Panc1 (cell line): ENCODE measurements around the gene ACTN3. TPM values are rescaled to one million over a fixed set of nuclear protein-coding genes. Genes with fewer than 3 reads are reported as not detected.

Experiments
- ATAC-seq: fragments of 200-7000 bp; cut with Tn5 transposase; 2 replicates; pipeline ENCODE4 v1.9.1; 2020; ENCODE audit warnings: mild to moderate bottlenecking, moderate library complexity
- BruUV-seq: library from RNA; stranded (reverse); fragments of 400-500 nt; replicated peaks from 2 replicates; lab custom pipeline; 2021; lab: Mats Ljungman, UMichigan
- CTCF ChIA-PET: fragments of 300-600 bp; sonication (Branson Sonifier 250); formaldehyde crosslinking; loops from one replicate; lab custom pipeline; 2022; ENCODE audit warnings: antibody characterized with exemption; lab: Charles Lee
- POLR2A ChIA-PET: fragments of 300-600 bp; sonication (Branson Sonifier 250); formaldehyde crosslinking; loops from one replicate; lab custom pipeline; 2022; ENCODE audit warnings: antibody characterized with exemption; lab: Charles Lee
- DNase-seq: peaks from one replicate; pipeline ENCODE4 v3.0.0-alpha.2; 2010; ENCODE audit warnings: low read depth, low spot score
- H3K27ac ChIP-seq: 2 replicates; pipeline ENCODE4 v1.5.1; 2011; ENCODE audit warnings: mild to moderate bottlenecking, low read length, inconsistent platforms
- H3K27me3 ChIP-seq: fragments of 200-500 bp; sonication (Bioruptor generic); 2 replicates; pipeline ENCODE4 v1.6.0; 2014; ENCODE audit warnings: low read length, inconsistent platforms; ENCODE audit not compliant: control insufficient read depth, insufficient read depth
- H3K36me3 ChIP-seq: fragments of 200-500 bp; sonication (Bioruptor generic); 2 replicates; pipeline ENCODE4 v1.5.1; 2014; ENCODE audit warnings: inconsistent platforms, mild to moderate bottlenecking, low read length, moderate library complexity; ENCODE audit not compliant: control insufficient read depth, insufficient read depth
- H3K4me1 ChIP-seq: 2 replicates; pipeline ENCODE4 v1.5.1; 2011; ENCODE audit warnings: inconsistent platforms, mild to moderate bottlenecking, low read length, moderate library complexity; ENCODE audit not compliant: control insufficient read depth, insufficient read depth
- H3K4me3 ChIP-seq, 2 experiments: 2 replicates each; pipeline ENCODE4 v1.5.1; 2011 to 2012; ENCODE audit warnings: low read depth in 2 of 2, low read length in 2 of 2, mild to moderate bottlenecking in 2 of 2, inconsistent platforms in 1 of 2, moderate library complexity in 1 of 2
- H3K9me3 ChIP-seq: fragments of 200-500 bp; sonication (Bioruptor generic); 2 replicates; pipeline ENCODE4 v1.5.1; 2014; ENCODE audit warnings: low read depth, mild to moderate bottlenecking, inconsistent platforms, low read length, moderate library complexity; ENCODE audit not compliant: control insufficient read depth, insufficient read depth
- POLR2AphosphoS5 ChIP-seq: IDR thresholded peaks from 2 replicates; pipeline ENCODE4 v1.6.1; 2012; ENCODE audit warnings: mild to moderate bottlenecking, low read depth, low read length, moderate library complexity
- SIN3A ChIP-seq: IDR thresholded peaks from 2 replicates; pipeline ENCODE4 v1.6.1; 2012; ENCODE audit warnings: low read depth, mild to moderate bottlenecking, low read length, moderate library complexity, borderline replicate concordance; ENCODE audit not compliant: insufficient read depth
- TCF7L2 ChIP-seq: IDR thresholded peaks from 2 replicates; pipeline ENCODE4 v1.6.1; 2011; ENCODE audit warnings: mild to moderate bottlenecking, low read depth, low read length, inconsistent platforms
- in situ Hi-C: cut with HindIII; loops from 2 replicates; pipeline ENCODE4 v1.10.0; 2016; ENCODE audit warnings: low sequenced_read_pairs, low pct_unique_long_range_greater_than_20kb
- intact Hi-C: fragments of 100-400 bp; cut with micrococcal nuclease; formaldehyde crosslinking; loops from one replicate; pipeline ENCODE4 v1.10.0; 2022; ENCODE audit not compliant: unreplicated experiment
- total RNA-seq: library from RNA; stranded (reverse); gene quantifications from one replicate; pipeline ENCODE4 v1.2.1, GENCODE V29; 2021; ENCODE audit not compliant: unreplicated experiment
- TF ChIP-seq, protein P1 (sequence below), 2 experiments: IDR thresholded peaks; 2 replicates each; pipeline ENCODE4 v1.6.1; 2011 to 2012; ENCODE audit warnings: low read depth in 2 of 2, control low read depth in 1 of 2, low read length in 1 of 2, mild to moderate bottlenecking in 1 of 2, moderate library complexity in 1 of 2; ENCODE audit not compliant: insufficient read depth in 1 of 2
- TF ChIP-seq, protein P2 (sequence below): fragments of 450-650 bp; IDR thresholded peaks from 2 replicates; pipeline ENCODE4 v1.5.1; 2017; ENCODE audit warnings: mild to moderate bottlenecking

The ACTN3 gene
- total RNA-seq, 1 experiment from 2014 or later, result 0.13 TPM

DNA sequence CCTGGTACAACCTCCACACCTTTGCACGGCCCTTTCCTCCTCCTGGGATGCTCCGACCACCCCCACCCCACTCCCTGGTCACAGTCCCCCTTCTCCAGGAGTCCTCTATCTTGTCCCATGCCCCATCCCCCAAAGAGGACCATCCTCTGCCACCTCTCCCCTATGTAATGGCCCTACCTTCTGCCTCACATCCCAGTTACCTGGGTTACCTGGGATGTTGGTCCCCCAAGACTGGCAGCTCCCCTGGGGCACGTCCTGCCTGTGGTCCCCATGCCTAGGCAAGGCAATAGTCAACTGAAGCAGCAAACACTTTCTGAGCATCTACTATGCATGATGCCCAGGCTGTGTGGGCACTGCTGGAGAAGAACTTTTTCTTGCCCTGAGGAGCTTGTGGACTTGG, 8.7 kb downstream of the ACTN3 start:
- no TSS peak for BruUV-seq
- intact Hi-C loops, result no loop called here
- in situ Hi-C loops, result no loop called here
- Histone ChIP-seq H3K27me3 (no peaks in the 10 kb centered on the region; the same call in 1 of the 2 replicates), H3K27ac (no peak overlapping the region), H3K36me3 (no peaks in the 10 kb centered on the region), H3K4me3 (no peak overlapping the region), H3K4me1 (no peaks in the 10 kb centered on the region), H3K9me3 (no peaks in the 10 kb centered on the region)
- ChIA-PET CTCF (no interaction called here), POLR2A (no interaction called here)
- TF ChIP-seq POLR2AphosphoS5 (no peak), TCF7L2 (no peak), SIN3A (no peak)
- TF ChIP-seq, protein P1, sequence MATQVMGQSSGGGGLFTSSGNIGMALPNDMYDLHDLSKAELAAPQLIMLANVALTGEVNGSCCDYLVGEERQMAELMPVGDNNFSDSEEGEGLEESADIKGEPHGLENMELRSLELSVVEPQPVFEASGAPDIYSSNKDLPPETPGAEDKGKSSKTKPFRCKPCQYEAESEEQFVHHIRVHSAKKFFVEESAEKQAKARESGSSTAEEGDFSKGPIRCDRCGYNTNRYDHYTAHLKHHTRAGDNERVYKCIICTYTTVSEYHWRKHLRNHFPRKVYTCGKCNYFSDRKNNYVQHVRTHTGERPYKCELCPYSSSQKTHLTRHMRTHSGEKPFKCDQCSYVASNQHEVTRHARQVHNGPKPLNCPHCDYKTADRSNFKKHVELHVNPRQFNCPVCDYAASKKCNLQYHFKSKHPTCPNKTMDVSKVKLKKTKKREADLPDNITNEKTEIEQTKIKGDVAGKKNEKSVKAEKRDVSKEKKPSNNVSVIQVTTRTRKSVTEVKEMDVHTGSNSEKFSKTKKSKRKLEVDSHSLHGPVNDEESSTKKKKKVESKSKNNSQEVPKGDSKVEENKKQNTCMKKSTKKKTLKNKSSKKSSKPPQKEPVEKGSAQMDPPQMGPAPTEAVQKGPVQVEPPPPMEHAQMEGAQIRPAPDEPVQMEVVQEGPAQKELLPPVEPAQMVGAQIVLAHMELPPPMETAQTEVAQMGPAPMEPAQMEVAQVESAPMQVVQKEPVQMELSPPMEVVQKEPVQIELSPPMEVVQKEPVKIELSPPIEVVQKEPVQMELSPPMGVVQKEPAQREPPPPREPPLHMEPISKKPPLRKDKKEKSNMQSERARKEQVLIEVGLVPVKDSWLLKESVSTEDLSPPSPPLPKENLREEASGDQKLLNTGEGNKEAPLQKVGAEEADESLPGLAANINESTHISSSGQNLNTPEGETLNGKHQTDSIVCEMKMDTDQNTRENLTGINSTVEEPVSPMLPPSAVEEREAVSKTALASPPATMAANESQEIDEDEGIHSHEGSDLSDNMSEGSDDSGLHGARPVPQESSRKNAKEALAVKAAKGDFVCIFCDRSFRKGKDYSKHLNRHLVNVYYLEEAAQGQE (IDR thresholded peaks at IDR 0.05; ENCODE audit: insufficient read depth in 1 of 2, low read depth in 2 of 2, low read length in 1 of 2), result no peak
- TF ChIP-seq, protein P2, sequence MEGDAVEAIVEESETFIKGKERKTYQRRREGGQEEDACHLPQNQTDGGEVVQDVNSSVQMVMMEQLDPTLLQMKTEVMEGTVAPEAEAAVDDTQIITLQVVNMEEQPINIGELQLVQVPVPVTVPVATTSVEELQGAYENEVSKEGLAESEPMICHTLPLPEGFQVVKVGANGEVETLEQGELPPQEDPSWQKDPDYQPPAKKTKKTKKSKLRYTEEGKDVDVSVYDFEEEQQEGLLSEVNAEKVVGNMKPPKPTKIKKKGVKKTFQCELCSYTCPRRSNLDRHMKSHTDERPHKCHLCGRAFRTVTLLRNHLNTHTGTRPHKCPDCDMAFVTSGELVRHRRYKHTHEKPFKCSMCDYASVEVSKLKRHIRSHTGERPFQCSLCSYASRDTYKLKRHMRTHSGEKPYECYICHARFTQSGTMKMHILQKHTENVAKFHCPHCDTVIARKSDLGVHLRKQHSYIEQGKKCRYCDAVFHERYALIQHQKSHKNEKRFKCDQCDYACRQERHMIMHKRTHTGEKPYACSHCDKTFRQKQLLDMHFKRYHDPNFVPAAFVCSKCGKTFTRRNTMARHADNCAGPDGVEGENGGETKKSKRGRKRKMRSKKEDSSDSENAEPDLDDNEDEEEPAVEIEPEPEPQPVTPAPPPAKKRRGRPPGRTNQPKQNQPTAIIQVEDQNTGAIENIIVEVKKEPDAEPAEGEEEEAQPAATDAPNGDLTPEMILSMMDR, result no peak
- ATAC-seq (no peak), DNase-seq (no peak)

DNA sequence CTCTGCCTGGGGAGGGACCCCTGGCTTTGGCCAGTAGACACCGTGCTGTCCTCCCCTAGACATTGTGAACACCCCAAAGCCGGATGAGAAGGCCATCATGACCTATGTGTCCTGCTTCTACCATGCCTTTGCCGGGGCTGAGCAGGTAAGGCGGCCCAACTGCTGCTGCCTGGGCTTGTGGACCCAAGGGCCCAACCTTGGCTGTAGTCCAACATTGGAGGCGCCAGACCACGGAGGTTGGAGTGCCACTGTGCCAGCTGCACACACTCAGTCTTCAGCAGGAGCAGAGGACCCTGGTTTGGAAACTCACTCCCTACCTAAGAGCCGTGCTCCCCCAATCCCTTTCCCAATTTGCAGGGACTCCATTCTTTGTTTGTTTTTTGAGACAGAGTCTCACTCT, 9.4 kb downstream of the ACTN3 start:
- in situ Hi-C loops (no loop called here), intact Hi-C loops (no loop called here)
- H3K4me3 ChIP-seq, result no peak overlapping the region
- no peak for DNase-seq
- no TSS peak for BruUV-seq
- TF ChIP-seq SIN3A, result no peak
- TF ChIP-seq POLR2AphosphoS5, result no peak
- TF ChIP-seq, protein P2, result no peak
- TF ChIP-seq, protein P1 (IDR thresholded peaks at IDR 0.05; ENCODE audit: insufficient read depth in 1 of 2, low read depth in 2 of 2, low read length in 1 of 2), result no peak
- TF ChIP-seq TCF7L2, result no peak
- ATAC-seq, result no peak
- H3K4me1 ChIP-seq, result no peaks in the 10 kb centered on the region
- ChIA-PET CTCF (interaction anchor here (0.6 kb wide), 1 partner anchor 61 kb away, joined by 3 read pairs; no protein-coding TSS in a partner anchor), POLR2A (no interaction called here)
- H3K27me3 ChIP-seq, result no peaks in the 10 kb centered on the region; the same call in 1 of the 2 replicates
- H3K27ac ChIP-seq, result no peak overlapping the region
- H3K36me3 ChIP-seq, result no peaks in the 10 kb centered on the region
- no peaks in the 10 kb centered on the region for H3K9me3 ChIP-seq
